SK-N-MC (cell line): ENCODE data around the gene TNNI3K.

Experiments
- EZH2 ChIP-seq: fragments of 200-600 bp; sonication (generic); IDR thresholded peaks from one replicate; pipeline ENCODE4 v1.6.1; 2017; ENCODE audit warnings: antibody characterized with exemption
- FOXP2 ChIP-seq: optimal IDR thresholded peaks from 2 replicates; pipeline ENCODE3; 2011; ENCODE audit warnings: mild to moderate bottlenecking, moderate library complexity; ENCODE audit not compliant: insufficient read depth; ENCODE audit errors: extremely low read length, control extremely low read depth
- POLR2AphosphoS5 ChIP-seq: IDR thresholded peaks from 2 replicates; pipeline ENCODE4 v1.6.1; 2012; ENCODE audit warnings: mild to moderate bottlenecking, low read depth, low read length, borderline replicate concordance

DNA sequence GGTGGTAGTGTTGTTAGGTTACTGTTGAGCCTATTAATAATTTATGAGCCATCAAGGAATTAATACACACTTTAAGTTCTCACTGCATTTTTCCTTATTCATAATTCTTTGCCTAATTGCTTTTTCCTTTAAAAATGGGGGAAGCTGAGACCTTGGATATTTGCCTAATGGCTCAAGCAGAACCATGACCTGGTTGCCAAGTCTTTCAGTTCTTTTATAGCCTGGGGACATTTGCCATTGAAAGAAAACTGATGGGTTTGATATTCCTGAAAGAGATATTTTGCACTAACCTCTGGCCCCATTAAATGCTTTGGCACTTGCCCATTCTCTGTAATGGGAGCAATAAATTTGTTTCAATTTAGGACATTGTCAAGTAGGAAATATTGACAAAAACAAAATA is 295.7 kb downstream of the TNNI3K start:
- TF ChIP-seq FOXP2 (no peak), POLR2AphosphoS5 (no peak), EZH2 (no peak)
